Stimulated activated effector memory CD8-positive, alpha-beta T cell treated with anti-CD3 and anti-CD28 coated beads, Interleukin-12 subunit alpha, Interleukin-12 subunit beta, amount 100 ng/mL, for 72 hours (primary cell): ENCODE data around the gene KCNH2.

Source experiments
- ATAC-seq: fragments of 150-1000 bp; cut with Tn5 transposase; 2 replicates; pipeline ENCODE4 v1.10.0; 2021
- DNase-seq, 2 donors: peaks; one replicate each; pipeline ENCODE4 v3.0.0; 2021 to 2022; ENCODE audit warnings: low spot score in 2 of 2
- H3K27ac Mint-ChIP-seq: one replicate; pipeline ENCODE4 v1.8.0; 2022; ENCODE audit warnings: mild to moderate bottlenecking, mixed read lengths
- H3K36me3 Mint-ChIP-seq: one replicate; pipeline ENCODE4 v1.8.0; 2022; ENCODE audit warnings: mild to moderate bottlenecking, mixed read lengths
- H3K4me1 Mint-ChIP-seq: one replicate; pipeline ENCODE4 v1.8.0; 2022; ENCODE audit warnings: mixed read lengths
- H3K4me3 Mint-ChIP-seq: one replicate; pipeline ENCODE4 v1.8.0; 2022; ENCODE audit warnings: mild to moderate bottlenecking, mixed read lengths
- H3K9me3 Mint-ChIP-seq: one replicate; pipeline ENCODE4 v1.8.0; 2022; ENCODE audit warnings: mixed read lengths

The KCNH2 gene

DNA sequence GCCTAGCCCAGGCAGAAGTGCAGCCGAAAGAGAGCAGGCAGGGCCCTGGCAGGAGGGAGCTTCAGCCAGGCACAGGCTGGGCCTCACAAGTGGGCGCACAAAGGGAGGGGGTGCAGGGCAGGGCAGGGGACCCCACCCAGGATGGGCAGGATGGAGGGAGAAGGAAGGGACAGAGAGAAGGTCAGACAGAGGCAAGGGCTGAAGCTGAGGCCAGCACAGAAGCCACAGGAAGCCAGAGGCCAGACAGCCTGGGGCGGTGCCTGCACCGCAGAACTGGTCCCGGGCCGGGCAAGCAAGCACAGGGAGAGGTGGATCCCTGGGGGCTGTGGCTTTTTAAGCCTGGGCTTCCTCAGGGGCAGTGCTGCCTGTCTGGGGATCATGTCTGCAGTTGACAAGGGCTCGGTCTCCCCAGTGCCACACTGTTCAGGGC, 29.4 kb upstream of the KCNH2 start:
- no peaks in the 10 kb centered on the region for H3K9me3 Mint-ChIP-seq
- no peaks in the 10 kb centered on the region for H3K36me3 Mint-ChIP-seq
- peaks cover 38% of the 10 kb centered on the region for H3K4me1 Mint-ChIP-seq
- no peak for DNase-seq
- no peak for ATAC-seq
- H3K4me3 Mint-ChIP-seq: peak overlapping the region; percentile 69
- peak overlapping the region; percentile 79 for H3K27ac Mint-ChIP-seq

DNA sequence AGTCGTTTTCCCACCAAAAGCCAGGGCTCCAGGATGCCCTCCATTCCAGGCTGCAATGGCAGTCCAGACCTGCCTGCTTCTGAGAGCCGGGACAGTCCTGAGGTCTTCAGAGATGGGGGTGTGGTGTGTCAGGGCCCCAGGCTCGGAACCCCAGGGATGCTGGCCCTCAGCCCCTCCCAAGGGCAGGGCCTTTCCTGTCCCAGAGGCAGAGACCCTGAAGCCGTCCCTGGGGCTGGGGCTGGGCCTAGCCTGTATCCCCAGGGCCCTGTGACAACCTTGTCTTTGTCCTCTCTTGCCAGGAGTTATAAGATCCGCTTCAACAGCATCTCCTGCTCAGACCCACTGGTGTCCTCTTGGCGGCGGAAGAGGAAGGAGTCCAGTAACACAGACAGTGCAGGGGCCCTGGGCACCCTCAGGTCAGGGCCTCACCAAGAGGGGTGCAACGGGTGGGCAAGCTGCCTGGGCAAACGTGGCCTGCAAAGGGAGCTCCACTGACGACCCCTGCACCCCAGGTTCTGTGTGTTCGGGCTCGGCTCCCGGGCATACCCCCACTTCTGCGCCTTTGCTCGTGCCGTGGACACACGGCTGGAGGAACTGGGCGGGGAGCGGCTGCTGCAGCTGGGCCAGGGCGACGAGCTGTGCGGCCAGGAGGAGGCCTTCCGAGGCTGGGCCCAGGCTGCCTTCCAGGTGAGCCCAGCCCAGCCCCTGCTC, 28.6 kb upstream of the KCNH2 start:
- Mint-ChIP-seq H3K36me3 (no peaks in the 10 kb centered on the region), H3K9me3 (no peaks in the 10 kb centered on the region), H3K4me3 (peak overlapping the region; percentile 69), H3K27ac (peak overlapping the region; percentile 79), H3K4me1 (peaks cover 30% of the 10 kb centered on the region)
- DNase-seq (no peak), ATAC-seq (no peak)

DNA sequence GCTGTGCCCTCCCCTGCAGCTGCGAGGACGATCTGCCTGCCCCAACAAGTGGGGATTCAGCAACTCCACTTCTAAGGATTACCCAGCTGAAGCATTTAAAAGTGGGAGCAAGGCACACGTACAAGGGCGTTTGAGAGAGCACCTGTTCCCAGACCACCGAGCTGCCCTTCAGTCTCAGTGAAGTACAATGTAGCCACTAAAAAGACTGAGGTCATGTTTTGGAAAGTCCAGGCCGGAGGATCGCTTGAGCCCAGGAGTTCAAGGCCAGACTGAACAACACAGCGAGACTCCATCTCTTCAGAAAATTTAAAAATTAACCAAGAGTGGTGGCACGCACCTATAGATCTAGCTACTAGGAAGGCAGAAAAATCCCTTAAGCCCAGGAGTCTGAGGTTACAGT, 27.4 kb upstream of the KCNH2 start:
- ATAC-seq (no peak), DNase-seq (no peak)
- Mint-ChIP-seq H3K36me3 (no peaks in the 10 kb centered on the region), H3K27ac (no peak overlapping the region), H3K9me3 (no peaks in the 10 kb centered on the region), H3K4me3 (no peak overlapping the region), H3K4me1 (peaks cover 24% of the 10 kb centered on the region)

DNA sequence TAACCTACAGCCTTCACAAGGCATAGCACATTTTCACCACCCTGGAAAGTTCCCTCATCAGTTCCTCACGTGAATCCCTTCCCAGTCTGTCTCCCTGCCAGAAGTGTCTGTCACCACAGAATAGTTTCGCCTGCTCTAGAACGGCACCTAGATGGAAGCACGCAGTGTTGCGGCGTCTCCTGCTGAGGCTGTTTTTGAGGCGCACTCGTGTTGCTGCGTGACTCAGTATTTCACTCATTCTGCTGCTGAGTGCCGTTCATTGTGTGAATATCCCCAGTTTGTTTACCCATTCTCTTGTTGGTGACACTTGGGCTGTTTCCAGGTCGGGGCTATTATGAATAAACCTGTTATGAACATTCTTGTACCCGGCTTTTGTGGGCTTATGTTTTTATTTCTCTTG, 25.5 kb upstream of the KCNH2 start:
- no peak for DNase-seq
- Mint-ChIP-seq H3K4me1 (peaks cover 30% of the 10 kb centered on the region), H3K36me3 (peaks cover 4% of the 10 kb centered on the region), H3K9me3 (no peaks in the 10 kb centered on the region), H3K27ac (no peak overlapping the region), H3K4me3 (no peak overlapping the region)
- ATAC-seq: no peak

DNA sequence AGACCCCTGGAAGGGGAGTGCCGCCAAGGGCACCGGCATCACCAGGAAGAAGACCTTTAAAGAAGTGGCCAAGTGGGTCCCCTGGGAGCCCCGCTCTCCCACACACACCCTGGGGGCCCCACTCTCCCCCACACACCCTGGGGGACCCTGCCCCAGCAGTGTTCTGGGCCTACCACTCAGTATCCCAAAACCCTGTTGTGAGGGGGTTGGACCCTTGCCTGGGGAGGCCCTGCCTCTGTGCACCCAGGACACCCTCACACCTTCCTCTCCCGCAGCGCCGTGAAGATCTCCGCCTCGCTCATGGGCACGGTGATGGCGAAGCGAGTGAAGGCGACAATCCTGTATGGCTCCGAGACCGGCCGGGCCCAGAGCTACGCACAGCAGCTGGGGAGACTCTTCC, 23.4 kb upstream of the KCNH2 start:
- peaks cover 25% of the 10 kb centered on the region for H3K4me1 Mint-ChIP-seq
- no peaks in the 10 kb centered on the region for H3K9me3 Mint-ChIP-seq
- H3K4me3 Mint-ChIP-seq: no peak overlapping the region
- H3K27ac Mint-ChIP-seq: no peak overlapping the region
- no peak for ATAC-seq
- peaks cover 4% of the 10 kb centered on the region for H3K36me3 Mint-ChIP-seq
- DNase-seq: no peak

DNA sequence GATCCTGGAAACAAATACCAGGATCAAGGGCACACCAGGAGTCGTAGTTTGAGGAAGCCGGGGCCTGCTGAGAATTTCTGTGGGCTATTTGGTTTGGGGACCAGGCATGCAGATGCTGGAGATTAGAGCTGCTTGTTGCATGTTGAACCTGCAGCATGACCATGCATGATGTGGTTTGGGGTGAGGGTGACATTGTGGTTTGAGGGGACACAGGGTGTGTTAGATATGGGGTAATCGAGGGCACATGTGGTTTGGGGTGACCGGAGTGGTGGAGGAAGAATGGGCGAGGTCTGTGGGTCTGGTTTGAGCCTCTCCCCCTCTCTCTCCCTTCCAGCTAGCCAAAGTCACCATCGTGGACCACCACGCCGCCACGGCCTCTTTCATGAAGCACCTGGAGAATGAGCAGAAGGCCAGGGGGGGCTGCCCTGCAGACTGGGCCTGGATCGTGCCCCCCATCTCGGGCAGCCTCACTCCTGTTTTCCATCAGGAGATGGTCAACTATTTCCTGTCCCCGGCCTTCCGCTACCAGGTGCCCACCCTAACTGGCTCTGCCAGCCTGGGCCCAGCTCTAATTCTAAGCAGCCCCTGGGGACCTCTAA, 22.9 kb upstream of the KCNH2 start:
- Mint-ChIP-seq H3K27ac (no peak overlapping the region), H3K9me3 (no peaks in the 10 kb centered on the region), H3K4me1 (peaks cover 25% of the 10 kb centered on the region), H3K4me3 (no peak overlapping the region), H3K36me3 (peaks cover 4% of the 10 kb centered on the region)
- ATAC-seq (no peak), DNase-seq (no peak)

DNA sequence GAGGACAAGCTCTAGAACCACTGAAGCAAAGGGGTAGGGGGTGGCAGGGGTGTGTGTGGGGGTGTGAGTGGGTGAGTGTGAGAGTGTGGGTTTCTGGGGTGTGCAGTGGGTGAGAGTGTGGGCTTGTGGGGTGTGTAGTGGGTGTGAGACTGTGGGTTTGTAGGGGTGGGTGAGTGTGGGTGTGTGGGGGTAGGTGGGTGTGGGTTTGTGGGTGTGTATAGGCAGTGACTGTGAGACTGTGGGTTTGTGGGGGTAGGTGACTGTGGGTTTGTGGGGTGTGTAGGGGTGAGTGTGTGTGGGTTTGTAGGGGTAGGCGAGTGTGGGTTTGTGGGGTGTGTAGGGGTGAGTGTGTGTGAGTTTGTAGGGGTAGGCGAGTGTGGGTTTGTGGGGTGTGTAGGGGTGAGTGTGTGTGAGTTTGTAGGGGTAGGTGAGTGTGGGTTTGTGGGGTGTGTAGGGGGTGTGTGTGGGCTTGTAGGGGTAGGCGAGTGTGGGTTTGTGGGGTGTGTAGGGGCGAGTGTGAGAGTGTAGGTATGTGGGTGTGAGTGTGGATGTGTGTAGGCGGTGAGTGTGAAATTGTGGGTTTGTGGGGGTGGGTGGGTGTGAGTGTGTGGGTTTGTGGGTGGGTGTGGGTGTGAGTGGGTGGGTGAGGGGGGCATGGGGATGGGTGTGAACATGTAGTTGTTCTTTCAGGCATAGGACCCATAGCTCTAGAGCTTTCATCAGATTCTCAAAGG, 21.5 kb upstream of the KCNH2 start:
- Mint-ChIP-seq H3K27ac (no peak overlapping the region), H3K4me1 (peaks cover 25% of the 10 kb centered on the region), H3K4me3 (no peak overlapping the region), H3K36me3 (peaks cover 4% of the 10 kb centered on the region), H3K9me3 (no peaks in the 10 kb centered on the region)
- ATAC-seq: peak; percentile 12
- DNase-seq: no peak

DNA sequence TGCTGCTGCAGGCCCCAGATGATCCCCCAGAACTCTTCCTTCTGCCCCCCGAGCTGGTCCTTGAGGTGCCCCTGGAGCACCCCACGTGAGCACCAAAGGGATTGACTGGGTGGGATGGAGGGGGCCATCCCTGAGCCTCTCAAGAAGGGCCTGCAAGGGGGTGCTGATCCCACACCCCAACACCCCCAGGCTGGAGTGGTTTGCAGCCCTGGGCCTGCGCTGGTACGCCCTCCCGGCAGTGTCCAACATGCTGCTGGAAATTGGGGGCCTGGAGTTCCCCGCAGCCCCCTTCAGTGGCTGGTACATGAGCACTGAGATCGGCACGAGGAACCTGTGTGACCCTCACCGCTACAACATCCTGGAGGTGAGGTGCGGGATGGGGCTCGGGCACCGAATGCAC, 20.9 kb upstream of the KCNH2 start:
- no peaks in the 10 kb centered on the region for H3K9me3 Mint-ChIP-seq
- ATAC-seq: no peak

DNA sequence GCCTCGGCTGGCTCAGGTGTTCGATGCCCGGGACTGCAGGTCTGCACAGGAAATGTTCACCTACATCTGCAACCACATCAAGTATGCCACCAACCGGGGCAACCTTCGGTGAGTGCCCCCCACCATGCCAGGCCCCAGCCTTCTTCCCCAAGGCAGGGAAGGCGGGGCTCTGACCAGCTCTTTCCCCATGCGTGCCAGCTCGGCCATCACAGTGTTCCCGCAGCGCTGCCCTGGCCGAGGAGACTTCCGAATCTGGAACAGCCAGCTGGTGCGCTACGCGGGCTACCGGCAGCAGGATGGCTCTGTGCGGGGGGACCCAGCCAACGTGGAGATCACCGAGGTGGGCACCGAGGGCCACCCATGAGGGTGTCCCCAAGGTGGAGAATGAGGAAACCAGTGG, 20.2 kb upstream of the KCNH2 start:
- Mint-ChIP-seq H3K36me3 (peaks cover 4% of the 10 kb centered on the region), H3K27ac (no peak overlapping the region), H3K4me1 (peaks cover 25% of the 10 kb centered on the region), H3K9me3 (no peaks in the 10 kb centered on the region), H3K4me3 (no peak overlapping the region)
- no peak for DNase-seq
- no peak for ATAC-seq

More for the DNA sequence above, 20.9 kb upstream of the KCNH2 start:
- Mint-ChIP-seq H3K4me3 (no peak overlapping the region), H3K4me1 (peaks cover 25% of the 10 kb centered on the region), H3K36me3 (peaks cover 4% of the 10 kb centered on the region), H3K27ac (no peak overlapping the region)
- DNase-seq: no peak

DNA sequence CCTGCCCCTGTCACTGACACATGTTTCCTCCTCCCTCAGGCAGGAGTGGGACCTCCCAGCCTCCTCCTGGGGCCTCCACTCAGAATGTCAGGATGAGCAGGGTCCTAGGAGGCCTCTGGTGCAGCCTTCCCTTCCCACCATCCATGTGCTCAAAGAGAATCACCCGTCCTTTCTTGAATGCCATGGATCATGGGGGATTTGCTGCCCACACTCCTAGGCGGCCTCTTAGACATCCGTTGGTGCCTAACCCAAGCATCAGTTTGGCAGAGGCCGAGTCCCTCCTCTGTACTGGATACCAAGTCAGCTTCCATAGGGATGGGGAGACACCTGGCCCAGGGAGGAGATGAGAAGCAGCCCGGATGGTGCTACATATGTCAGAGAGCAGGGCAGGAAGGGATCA, 19.7 kb upstream of the KCNH2 start:
- Mint-ChIP-seq H3K36me3 (peaks cover 5% of the 10 kb centered on the region), H3K9me3 (no peaks in the 10 kb centered on the region), H3K4me1 (peaks cover 26% of the 10 kb centered on the region), H3K27ac (no peak overlapping the region), H3K4me3 (no peak overlapping the region)
- DNase-seq (no peak), ATAC-seq (no peak)

DNA sequence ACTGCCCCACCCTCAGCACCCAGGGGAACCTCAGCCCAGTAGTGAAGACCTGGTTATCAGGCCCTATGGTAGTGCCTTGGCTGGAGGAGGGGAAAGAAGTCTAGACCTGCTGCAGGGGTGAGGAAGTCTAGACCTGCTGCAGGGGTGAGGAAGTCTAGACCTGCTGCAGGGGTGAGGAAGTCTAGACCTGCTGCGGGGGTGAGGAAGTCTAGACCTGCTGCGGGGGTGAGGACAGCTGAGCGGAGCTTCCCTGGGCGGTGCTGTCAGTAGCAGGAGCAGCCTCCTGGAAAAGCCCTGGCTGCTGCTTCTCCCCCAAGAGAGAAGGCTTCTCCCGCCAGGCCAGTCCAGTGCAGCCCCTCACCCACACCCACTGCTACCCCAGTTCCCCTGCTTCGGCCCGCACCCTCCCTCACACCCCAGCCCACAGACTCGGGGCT, 19.0 kb upstream of the KCNH2 start:
- H3K9me3 Mint-ChIP-seq: no peaks in the 10 kb centered on the region
- peaks cover 30% of the 10 kb centered on the region for H3K4me1 Mint-ChIP-seq
- DNase-seq (no peak), ATAC-seq (no peak)
- peaks cover 10% of the 10 kb centered on the region for H3K36me3 Mint-ChIP-seq
- no peak overlapping the region for H3K27ac Mint-ChIP-seq
- no peak overlapping the region for H3K4me3 Mint-ChIP-seq

DNA sequence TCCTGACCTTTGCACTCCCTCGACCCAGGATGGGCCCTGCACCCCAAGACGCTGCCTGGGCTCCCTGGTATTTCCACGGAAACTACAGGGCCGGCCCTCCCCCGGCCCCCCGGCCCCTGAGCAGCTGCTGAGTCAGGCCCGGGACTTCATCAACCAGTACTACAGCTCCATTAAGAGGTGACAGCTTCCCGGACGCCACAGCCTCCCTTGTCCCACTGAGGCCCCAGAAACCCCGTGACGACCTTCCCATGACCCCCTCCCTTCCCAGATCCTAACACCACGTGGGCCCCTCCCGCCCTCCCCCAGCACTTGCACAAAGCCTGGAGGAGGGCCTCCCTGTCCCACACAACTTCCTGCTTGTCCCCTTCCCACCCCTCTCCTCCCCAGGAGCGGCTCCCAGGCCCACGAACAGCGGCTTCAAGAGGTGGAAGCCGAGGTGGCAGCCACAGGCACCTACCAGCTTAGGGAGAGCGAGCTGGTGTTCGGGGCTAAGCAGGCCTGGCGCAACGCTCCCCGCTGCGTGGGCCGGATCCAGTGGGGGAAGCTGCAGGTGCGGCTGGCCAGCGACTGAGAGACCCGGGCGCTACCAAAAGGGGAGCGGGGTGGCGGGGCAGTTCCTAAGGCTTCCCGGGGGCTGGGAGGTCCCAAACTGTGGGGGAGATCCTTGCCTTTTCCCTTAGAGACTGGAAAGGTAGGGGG, 18.4 kb upstream of the KCNH2 start:
- no peak overlapping the region for H3K27ac Mint-ChIP-seq
- H3K4me1 Mint-ChIP-seq: peaks cover 30% of the 10 kb centered on the region
- ATAC-seq (no peak), DNase-seq (no peak)
- no peak overlapping the region for H3K4me3 Mint-ChIP-seq
- H3K9me3 Mint-ChIP-seq: no peaks in the 10 kb centered on the region
- peaks cover 10% of the 10 kb centered on the region for H3K36me3 Mint-ChIP-seq

DNA sequence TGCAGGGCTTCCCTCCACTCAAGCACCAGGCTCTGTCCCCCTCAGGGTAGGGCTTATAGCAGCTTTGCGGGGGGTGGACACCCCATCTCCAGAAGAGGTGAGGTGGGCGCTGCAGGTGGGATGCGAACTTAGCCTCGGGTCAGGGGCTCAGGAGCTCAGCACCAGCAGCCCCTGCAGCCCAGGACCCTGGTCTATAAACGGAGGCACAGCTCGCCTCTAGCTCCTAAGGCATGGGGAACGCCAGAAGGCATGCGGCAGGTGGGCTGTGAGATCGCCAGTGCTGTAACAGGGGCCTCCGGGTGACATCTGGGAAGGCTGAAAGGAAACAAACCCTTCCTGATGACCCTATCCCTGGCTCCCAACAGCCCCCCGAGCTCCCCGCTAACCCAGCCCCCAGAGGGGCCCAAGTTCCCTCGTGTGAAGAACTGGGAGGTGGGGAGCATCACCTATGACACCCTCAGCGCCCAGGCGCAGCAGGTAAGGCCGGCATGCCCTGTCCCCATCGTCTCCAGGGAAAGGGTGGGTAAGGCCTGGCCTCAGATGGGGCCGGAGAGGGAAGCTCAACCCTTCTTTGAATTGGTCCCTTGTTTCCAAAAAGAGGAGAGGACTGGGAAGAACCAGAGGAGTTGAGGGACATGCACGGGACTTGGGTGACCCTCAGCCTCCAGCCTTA, 16.9 kb upstream of the KCNH2 start:
- Mint-ChIP-seq H3K4me1 (peaks cover 20% of the 10 kb centered on the region), H3K4me3 (no peak overlapping the region), H3K27ac (no peak overlapping the region), H3K9me3 (peaks cover 13% of the 10 kb centered on the region), H3K36me3 (peaks cover 10% of the 10 kb centered on the region)
- ATAC-seq: no peak
- DNase-seq: no peak

DNA sequence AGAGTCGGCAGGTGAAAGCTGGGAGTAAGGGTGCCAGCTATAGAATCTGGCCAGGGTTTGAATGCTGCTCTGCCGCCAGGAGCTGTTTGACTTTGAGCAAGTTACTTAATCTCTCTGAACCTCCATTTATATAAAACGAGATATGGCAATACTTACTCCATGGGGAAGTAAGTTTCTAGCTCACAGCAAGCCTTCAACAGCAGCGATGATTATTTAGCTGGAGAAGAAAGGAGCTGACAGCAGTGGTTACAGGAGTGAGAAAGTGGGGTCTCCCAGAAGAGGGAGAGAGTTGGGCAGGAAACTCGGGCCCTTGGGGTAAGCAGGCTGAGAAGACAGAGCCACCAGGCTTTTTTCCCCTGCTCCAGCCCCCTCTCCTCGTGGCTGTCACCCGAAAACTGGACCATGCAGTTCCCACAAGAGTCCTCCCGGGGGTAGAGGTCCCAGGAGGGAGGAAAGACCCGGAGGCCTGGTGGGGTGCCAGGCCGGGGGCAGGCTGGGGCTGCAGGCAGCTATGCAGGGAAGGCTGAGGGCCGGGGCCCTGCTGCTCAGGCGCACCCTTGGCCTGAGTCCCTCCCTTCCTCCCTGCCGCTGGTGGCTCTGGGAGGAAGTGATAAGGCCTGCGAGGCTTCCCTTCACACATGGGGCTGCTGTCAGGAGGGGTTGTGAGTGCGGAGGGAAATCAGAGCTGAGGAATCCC, 16.2 kb upstream of the KCNH2 start:
- peak; percentile 54 for ATAC-seq
- Mint-ChIP-seq H3K4me1 (peaks cover 20% of the 10 kb centered on the region), H3K36me3 (peaks cover 6% of the 10 kb centered on the region), H3K27ac (no peak overlapping the region), H3K4me3 (no peak overlapping the region), H3K9me3 (peaks cover 14% of the 10 kb centered on the region)
- DNase-seq: no peak
